Measurements from ENCODE around the gene VPS26A. TPM values are rescaled to one million over a fixed set of nuclear protein-coding genes. Genes with fewer than 3 reads are reported as not detected.

VPS26A gene
- total RNA-seq, 2 donors from 2014 or later: 19.3 to 20.1 TPM

GRCh38 chr10:69142983-69143382, 19.0 kb downstream of the VPS26A start:
- H3K4me3 ChIP-seq: no peak overlapping the region
- H3K27ac ChIP-seq: no peak overlapping the region
- no peak for DNase-seq (ENCODE audit: low spot score)
- H3K9me3 ChIP-seq: no peaks in the 10 kb centered on the region
- H3K36me3 ChIP-seq: peaks cover 6% of the 10 kb centered on the region
- no peaks in the 10 kb centered on the region for H3K4me1 ChIP-seq
- no peaks in the 10 kb centered on the region for H3K27me3 ChIP-seq
- TF ChIP-seq, protein P1, sequence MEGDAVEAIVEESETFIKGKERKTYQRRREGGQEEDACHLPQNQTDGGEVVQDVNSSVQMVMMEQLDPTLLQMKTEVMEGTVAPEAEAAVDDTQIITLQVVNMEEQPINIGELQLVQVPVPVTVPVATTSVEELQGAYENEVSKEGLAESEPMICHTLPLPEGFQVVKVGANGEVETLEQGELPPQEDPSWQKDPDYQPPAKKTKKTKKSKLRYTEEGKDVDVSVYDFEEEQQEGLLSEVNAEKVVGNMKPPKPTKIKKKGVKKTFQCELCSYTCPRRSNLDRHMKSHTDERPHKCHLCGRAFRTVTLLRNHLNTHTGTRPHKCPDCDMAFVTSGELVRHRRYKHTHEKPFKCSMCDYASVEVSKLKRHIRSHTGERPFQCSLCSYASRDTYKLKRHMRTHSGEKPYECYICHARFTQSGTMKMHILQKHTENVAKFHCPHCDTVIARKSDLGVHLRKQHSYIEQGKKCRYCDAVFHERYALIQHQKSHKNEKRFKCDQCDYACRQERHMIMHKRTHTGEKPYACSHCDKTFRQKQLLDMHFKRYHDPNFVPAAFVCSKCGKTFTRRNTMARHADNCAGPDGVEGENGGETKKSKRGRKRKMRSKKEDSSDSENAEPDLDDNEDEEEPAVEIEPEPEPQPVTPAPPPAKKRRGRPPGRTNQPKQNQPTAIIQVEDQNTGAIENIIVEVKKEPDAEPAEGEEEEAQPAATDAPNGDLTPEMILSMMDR (IDR thresholded peaks at IDR 0.05): no peak

- Histone ChIP-seq H3K27ac (no peak overlapping the region), H3K36me3 (peaks cover 6% of the 10 kb centered on the region), H3K4me3 (no peak overlapping the region), H3K4me1 (no peaks in the 10 kb centered on the region), H3K27me3 (no peaks in the 10 kb centered on the region), H3K9me3 (no peaks in the 10 kb centered on the region)
- TF ChIP-seq, protein P1 (IDR thresholded peaks at IDR 0.05): no peak
- DNase-seq (ENCODE audit: low spot score): no peak
Measured at GRCh38 chr10:69145329-69145728, 21.4 kb downstream of the VPS26A start.

- Histone ChIP-seq H3K9me3 (no peaks in the 10 kb centered on the region), H3K36me3 (peaks cover 6% of the 10 kb centered on the region), H3K27ac (no peak overlapping the region), H3K4me1 (no peaks in the 10 kb centered on the region), H3K4me3 (no peak overlapping the region), H3K27me3 (no peaks in the 10 kb centered on the region)
- TF ChIP-seq, protein P1 (IDR thresholded peaks at IDR 0.05): no peak
- DNase-seq (ENCODE audit: low spot score): no peak
Measured at GRCh38 chr10:69145864-69146263, 21.9 kb downstream of the VPS26A start.

DNA sequence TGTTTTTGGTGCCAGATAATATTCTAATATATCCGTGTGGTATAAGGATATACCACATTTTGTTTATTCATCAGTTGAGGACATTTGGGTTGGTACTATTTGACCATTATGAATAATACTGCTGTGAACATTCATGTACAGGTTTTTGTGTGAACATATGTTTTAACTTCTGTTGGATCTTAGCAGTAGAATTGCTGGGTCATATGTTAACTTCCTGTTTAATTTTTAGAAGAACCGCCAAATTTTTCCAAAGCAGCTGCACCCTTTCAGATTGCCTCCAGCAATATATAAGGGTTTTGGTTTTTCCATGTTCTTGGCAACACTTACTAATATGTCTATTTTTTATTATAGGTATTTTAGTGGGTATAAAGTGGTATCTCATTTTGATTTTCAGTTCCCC, 22.8 kb downstream of the VPS26A start:
- TF ChIP-seq, protein P1 (IDR thresholded peaks at IDR 0.05): no peak
- Histone ChIP-seq H3K27ac (no peak overlapping the region), H3K4me3 (no peak overlapping the region), H3K4me1 (no peaks in the 10 kb centered on the region), H3K27me3 (no peaks in the 10 kb centered on the region), H3K36me3 (peaks cover 2% of the 10 kb centered on the region), H3K9me3 (no peaks in the 10 kb centered on the region)
- no peak for DNase-seq (ENCODE audit: low spot score)

DNA sequence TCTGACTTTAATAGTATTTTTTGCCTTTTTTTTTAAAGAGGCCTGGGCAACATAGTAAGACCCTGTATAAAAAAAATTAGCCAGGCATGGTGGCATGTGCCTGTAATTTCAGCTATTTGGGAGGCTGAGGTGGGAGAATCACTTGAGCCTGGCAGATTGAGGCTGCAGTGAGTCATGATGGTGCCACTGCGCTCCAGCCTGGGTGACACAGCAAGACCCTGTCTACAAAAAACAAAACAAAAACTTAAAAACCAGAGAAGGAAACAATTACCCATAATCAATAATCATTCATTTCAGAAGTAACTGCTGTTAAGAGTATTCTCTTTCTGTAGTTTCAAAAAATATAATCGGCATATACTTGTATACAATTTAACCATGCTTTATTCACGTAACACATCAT, 28.0 kb downstream of the VPS26A start:
- Histone ChIP-seq H3K4me1 (no peaks in the 10 kb centered on the region), H3K4me3 (no peak overlapping the region), H3K27ac (no peak overlapping the region), H3K27me3 (no peaks in the 10 kb centered on the region), H3K9me3 (no peaks in the 10 kb centered on the region), H3K36me3 (no peaks in the 10 kb centered on the region)
- TF ChIP-seq, protein P1 (IDR thresholded peaks at IDR 0.05): no peak
- DNase-seq (ENCODE audit: low spot score): no peak

DNA sequence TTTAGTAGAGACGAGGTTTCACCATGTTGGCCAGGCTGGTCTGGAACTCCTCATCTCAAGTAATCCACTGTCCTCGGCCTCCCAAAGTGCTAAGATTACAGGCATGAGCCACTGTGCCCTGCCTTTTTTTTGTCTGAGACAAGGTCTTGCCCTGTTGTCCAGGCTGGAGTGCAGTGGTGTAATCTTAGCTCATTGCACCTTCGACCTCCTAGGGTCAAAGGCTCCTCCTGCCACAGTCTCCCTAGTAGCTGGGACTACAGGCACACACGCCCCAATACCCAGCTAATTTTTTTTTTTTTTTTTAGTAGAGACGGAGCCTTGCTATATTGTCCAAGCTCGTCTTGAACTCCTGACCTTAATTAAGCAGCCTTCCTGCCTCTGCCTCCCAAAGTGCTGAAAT, 29.2 kb downstream of the VPS26A start:
- TF ChIP-seq, protein P1 (IDR thresholded peaks at IDR 0.05): no peak
- Histone ChIP-seq H3K27ac (no peak overlapping the region), H3K27me3 (no peaks in the 10 kb centered on the region), H3K9me3 (no peaks in the 10 kb centered on the region), H3K36me3 (peaks cover 8% of the 10 kb centered on the region), H3K4me3 (no peak overlapping the region), H3K4me1 (no peaks in the 10 kb centered on the region)
- no peak for DNase-seq (ENCODE audit: low spot score)

Data from right atrium auricular region (tissue), 2 donors.